GM21447 (cell line): ENCODE measurements around the gene MT1HL1.
A peak's percentile ranks its signal among the peaks of the same experiment; 100 is the strongest.

Source experiments
- ATAC-seq: cut with Tn5 transposase; IDR thresholded peaks from one replicate; pipeline ENCODE4 v1.9.1; 2021; ENCODE audit not compliant: unreplicated experiment

MT1HL1 gene

GRCh38 chr1:237004116-237004515 lies at the start of gene MT1HL1:
Gene MT1HL1, minus strand, starts transcription at chr1:237004441. Its CDS starts 69 bp downstream, at chr1:237004372.
- no peak for ATAC-seq

DNA sequence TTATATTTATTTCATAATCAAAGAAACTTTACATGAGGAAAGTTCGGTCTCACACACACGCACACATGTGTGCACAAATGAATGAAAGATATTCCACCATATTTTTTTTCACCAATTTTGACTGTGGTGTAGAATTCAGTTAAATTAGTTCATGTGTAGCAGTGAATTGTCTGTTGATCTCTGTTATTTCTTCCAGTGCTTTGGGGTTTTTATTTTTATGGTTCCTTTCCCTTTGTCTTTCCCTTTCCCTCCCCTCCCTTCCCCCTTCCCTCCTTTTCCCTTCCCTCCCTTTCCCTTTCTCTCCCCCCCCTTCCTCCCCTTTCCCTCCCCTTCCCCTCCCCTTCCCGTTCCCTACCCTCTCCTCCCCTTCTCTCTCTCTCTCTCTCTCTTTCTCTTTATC lies 46.7 kb upstream of the MT1HL1 start:
- no peak for ATAC-seq

GRCh38 chr1:237050185-237050584 lies 45.9 kb upstream of the MT1HL1 start:
- no peak for ATAC-seq

DNA sequence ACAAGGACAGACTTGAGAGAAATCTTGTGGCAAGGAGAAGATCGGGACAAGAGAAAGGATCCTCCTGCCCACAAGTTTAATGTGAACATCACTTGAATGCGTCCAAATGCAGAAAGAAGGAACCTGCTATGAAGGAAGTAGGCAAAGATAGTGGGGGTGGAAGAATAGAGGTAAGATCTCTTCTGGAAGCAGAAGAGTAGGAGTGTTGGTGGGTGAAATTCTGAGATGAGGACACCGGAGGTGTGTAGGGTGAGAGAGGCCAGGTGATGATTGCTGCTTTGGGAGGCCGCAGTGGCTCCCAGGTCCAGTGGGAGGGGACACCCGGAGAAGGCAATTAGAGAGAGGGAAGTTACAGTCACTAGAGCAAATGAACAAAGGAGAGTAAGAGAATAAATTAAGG lies 44.6 kb upstream of the MT1HL1 start:
- no peak for ATAC-seq

DNA sequence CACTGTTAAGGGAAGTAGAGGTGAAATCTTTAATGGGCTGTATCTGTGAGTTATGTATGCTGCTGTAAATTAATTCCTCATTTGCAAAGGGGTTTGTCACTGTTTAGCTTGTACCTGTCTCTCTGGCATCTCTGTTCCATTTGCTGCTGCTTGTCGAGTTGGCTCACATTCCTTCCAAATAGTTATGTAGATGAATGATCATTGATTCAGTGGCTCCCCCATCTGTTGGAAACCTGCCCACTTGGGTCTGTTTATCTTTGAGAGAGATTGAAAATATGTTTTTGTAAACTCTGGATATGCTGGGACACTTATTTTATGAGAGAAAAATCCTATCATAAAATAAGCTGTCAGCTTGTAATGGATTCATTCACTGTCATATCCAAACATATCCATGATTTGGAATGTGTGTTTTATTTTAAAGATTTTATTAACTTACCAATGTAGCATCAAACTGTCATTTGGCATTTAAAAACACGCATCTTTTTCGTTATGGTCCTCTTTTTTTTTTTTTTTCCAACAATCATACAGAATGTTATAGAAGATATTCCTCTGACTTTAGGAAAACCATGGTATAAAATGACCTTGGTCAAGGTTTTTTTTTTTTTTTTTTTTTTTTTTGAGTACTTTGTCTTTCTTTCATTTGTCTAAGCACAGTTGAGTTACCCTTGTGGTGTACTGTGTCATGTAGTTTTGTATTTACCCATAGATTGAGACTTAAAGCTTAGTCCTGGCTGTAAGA lies 41.2 kb upstream of the MT1HL1 start:
- ATAC-seq, result no peak

GRCh38 chr1:237043846-237044636 lies 39.8 kb upstream of the MT1HL1 start:
- no peak for ATAC-seq

DNA sequence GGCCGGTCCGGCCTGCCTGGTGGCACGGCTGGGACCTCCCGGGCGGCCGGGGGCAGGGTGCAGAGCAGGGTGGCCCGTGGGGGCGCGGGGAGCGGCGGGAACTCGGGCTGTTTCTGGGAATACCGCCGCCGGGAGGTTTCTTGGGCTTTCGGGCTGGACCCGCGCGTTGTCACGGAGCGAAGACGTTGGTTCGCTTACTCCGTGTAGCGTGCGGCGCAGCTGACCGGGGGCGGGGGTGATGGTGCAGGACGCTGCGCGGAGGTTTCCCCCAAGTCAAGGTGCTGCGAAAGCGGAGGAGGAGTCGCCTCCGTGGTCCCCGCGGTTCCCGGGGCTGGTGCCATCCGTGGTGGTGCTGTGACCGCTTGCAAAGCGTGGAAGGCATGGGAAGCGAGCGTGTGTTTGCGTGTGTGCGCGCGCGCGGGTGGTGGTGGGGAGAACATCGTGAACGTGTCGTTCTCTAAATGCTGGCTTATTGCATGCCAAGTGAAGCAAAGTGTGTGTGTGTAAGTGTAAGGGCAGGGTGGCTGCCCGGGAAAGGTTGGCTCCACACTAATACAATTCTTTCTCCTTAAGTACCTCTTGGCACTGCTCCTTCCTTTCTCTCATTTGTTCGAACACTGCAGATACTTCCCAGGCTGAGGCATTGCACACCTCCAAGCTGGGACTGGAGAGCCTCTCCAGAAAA lies 38.8 kb upstream of the MT1HL1 start:
- no peak for ATAC-seq

- ATAC-seq, result no peak
Observed at GRCh38 chr1:237042526-237042891, 38.3 kb upstream of the MT1HL1 start.

- no peak for ATAC-seq
Observed at GRCh38 chr1:237041795-237042525, 37.7 kb upstream of the MT1HL1 start, which contains the start of gene RYR2. Gene RYR2, plus strand, starts transcription at chr1:237042184. Its CDS starts 338 bp downstream, at chr1:237042522.

DNA sequence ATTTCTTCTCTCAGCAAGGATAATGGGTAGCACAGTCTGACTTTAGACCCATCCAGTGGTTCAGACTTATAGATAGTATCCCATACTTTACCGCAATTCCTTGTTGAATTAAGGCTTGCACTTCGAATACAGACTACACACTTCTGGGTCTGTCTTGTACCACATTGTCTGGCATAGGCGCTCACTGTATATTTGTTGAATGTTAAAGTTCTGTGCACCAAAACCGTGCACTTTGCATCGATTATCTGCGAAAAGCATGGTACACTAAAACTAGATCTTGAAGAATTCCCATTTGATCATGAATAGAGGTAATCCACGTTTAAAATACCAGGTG lies 37.2 kb upstream of the MT1HL1 start:
- no peak for ATAC-seq

GRCh38 chr1:237040823-237041222 lies 36.6 kb upstream of the MT1HL1 start:
- no peak for ATAC-seq

DNA sequence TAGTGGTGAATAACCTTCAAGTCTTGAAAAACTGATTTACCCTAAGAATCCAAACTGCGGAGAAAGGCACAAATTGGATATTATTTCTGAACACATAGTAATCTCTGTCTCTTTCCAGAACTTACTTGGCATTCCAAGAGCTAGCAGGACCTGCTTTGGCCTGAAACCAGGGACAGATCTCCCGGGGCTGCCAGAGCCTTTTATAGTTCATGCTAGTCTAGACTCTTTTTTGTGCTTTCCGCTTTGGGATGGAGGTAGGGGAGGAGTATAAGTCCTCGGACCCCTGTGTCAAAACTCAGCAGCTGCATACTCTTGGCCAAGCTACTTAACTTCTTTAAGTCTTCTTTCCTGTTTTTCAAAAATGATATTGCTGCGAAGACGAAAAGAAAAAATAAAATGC lies 34.0 kb upstream of the MT1HL1 start:
- no peak for ATAC-seq

DNA sequence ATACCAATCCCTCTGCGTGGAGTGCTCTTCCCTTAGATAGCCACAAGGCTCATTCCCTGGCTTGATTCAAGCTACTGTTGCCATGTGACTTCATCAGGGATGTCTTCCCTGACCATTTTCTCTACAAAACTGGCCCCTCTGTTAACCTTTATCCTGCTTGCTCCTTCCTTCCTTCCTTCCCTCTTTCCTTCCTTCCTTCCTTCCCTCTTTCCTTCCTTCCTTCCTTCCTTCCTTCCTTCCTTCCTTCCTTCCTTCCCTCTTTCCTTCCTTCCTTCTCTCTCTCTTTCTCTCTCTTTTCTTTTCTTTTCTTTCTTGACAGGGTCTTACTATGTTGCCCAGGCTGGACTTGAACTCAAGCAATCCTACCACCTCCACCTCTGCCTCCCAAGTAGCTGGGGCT lies 31.5 kb upstream of the MT1HL1 start:
- no peak for ATAC-seq

GRCh38 chr1:237033804-237034203 lies 29.6 kb upstream of the MT1HL1 start:
- ATAC-seq, result no peak

- ATAC-seq, result no peak
Observed at GRCh38 chr1:237033061-237033460, 28.8 kb upstream of the MT1HL1 start.

- peak; percentile 74 for ATAC-seq
Observed at GRCh38 chr1:237032029-237032428, 27.8 kb upstream of the MT1HL1 start.

DNA sequence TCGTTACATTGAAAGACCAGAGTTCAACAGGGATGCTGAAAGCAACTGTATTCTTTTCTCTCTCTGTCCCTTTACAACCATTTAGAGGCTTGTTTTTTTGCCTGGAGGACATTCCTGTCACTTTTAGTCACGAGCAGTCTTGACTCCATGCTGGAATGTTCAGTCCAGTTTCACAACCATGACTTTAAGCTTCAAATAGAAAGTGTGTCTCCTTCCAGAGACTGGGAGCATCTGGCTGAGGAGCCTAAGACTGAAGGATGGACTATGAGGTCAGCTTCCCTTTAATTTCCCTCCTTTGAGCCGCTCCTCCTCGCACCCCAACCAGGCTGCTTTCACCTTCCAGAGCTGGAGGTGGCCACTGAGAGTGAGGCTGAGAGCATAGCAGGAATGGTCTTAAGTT lies 27.2 kb upstream of the MT1HL1 start:
- no peak for ATAC-seq

GRCh38 chr1:237029850-237030535 lies 25.8 kb upstream of the MT1HL1 start:
- ATAC-seq, result no peak

- no peak for ATAC-seq
Observed at GRCh38 chr1:237029240-237029639, 25.0 kb upstream of the MT1HL1 start.

DNA sequence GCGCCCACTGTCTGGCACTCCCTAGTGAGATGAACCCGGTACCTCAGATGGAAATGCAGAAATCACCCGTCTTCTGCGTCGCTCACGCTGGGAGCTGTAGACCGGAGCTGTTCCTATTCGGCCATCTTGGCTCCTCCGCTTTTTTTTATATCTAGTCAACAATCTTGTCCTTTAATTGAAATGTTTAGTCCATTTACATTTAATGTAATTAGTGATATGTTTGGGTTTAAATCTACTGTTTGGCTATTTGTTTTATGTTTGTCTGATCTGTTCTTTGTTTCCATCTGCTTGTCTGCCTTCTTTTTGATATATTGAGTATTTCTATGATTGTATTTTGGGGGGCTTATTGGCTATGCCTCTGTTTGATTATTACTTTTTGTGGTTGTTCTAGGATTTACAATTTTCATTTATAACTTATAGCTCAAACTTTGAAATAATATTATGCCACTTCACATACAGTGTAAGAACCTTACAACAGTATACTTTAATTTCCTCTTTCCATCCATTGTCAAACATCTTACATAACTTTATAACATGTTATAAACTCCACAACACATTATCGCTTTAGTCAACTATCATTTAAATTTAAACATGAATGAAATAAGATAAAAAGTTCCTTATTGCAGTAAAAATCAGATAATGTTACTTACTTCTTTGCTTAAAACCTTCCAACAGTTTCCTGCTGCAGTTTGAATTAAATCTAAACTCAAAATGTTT lies 21.3 kb upstream of the MT1HL1 start:
- ATAC-seq, result no peak
